Adrenal gland (tissue), 5 donors: Measurements from ENCODE around the gene COX4I1.

Experiments used
- CTCF ChIP-seq, 6 experiments: fragments of 450-650 bp in 4 of 6; fragments of 200-600 bp in 2 of 6; sonication (generic) in 1 of 6; IDR thresholded peaks; 1 replicate in 5 of 6; 2 replicates in 1 of 6; pipeline versions ENCODE4 v1.5.1 to v1.8.0; 2016 to 2021; ENCODE audit warnings: antibody characterized with exemption in 6 of 6, mild to moderate bottlenecking in 2 of 6, moderate library complexity in 1 of 6
- POLR2A ChIP-seq, 2 donors: fragments of 450-650 bp; IDR thresholded peaks; one replicate each; pipeline ENCODE4 v1.6.1; 2017; ENCODE audit warnings: antibody characterized with exemption in 2 of 2, mild to moderate bottlenecking in 2 of 2, moderate library complexity in 1 of 2
- donor health status: DM: no; HTN: no; CAD: no.

- TF ChIP-seq CTCF (IDR thresholded peaks at IDR 0.05) (no peak), POLR2A (IDR thresholded peaks at IDR 0.05) (no peak)
These were observed 17.7 kb upstream of the COX4I1 start for GRCh38 chr16:85781695-85782370.
